ENCODE results near the gene ZNF695.

GRCh38 chr1:247037511-247038320 is 29.9 kb upstream of the ZNF695 start:
- TF ChIP-seq, protein P1, sequence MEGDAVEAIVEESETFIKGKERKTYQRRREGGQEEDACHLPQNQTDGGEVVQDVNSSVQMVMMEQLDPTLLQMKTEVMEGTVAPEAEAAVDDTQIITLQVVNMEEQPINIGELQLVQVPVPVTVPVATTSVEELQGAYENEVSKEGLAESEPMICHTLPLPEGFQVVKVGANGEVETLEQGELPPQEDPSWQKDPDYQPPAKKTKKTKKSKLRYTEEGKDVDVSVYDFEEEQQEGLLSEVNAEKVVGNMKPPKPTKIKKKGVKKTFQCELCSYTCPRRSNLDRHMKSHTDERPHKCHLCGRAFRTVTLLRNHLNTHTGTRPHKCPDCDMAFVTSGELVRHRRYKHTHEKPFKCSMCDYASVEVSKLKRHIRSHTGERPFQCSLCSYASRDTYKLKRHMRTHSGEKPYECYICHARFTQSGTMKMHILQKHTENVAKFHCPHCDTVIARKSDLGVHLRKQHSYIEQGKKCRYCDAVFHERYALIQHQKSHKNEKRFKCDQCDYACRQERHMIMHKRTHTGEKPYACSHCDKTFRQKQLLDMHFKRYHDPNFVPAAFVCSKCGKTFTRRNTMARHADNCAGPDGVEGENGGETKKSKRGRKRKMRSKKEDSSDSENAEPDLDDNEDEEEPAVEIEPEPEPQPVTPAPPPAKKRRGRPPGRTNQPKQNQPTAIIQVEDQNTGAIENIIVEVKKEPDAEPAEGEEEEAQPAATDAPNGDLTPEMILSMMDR (IDR thresholded peaks at IDR 0.05): no peak
- no peak for TF ChIP-seq EP300 (IDR thresholded peaks at IDR 0.05)
